Measurements from ENCODE around the gene CACNA1G. TPM values are rescaled to one million over a fixed set of nuclear protein-coding genes. Genes with fewer than 3 reads are reported as not detected.
A peak's percentile ranks its signal among the peaks of the same experiment; 100 is the strongest.

CACNA1G gene
- total RNA-seq, 6 donors from 2014 or later = under 0.01 to 0.37 (median 0.11) TPM; not detected in 2

DNA sequence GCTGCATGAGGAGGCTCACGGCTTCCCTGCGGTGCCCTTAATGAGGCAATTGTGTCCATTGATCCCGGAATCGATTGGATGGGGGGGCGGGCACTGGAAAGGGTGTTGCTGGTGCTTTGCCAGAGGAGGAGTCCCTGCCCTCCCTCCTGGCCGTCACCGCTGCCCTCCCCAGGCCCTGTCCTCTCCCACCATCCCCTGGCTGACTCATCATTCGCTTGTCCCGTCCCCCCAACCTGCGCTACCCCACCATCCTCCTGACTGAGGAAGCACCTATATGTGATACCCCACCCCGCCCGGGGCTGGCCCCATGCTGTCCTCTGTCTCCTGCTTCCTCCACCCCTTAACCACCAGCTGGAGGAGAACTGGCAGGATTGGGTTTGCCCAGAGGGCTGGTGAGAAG, 20.8 kb downstream of the CACNA1G start:
- WGBS, 2 donors = 96% methylated on average over 10 to 12 of the region's 12 CpGs
- Histone ChIP-seq H3K4me1 (no peaks in the 10 kb centered on the region), H3K36me3 (no peaks in the 10 kb centered on the region), H3K9me3 (no peaks in the 10 kb centered on the region), H3K4me3 (no peak overlapping the region), H3K27ac (no peak overlapping the region), H3K27me3 (no peaks in the 10 kb centered on the region)
- DNase-seq = peak in 1 of 2 donors; percentile 50
- no peak for ATAC-seq (ENCODE audit: low FRiP score in 2 of 2)
- TF ChIP-seq EP300 (IDR thresholded peaks at IDR 0.05) (no peak), POLR2A (IDR thresholded peaks at IDR 0.05) (no peak), POLR2AphosphoS5 (IDR thresholded peaks at IDR 0.05) (no peak)
- TF ChIP-seq, protein P1, sequence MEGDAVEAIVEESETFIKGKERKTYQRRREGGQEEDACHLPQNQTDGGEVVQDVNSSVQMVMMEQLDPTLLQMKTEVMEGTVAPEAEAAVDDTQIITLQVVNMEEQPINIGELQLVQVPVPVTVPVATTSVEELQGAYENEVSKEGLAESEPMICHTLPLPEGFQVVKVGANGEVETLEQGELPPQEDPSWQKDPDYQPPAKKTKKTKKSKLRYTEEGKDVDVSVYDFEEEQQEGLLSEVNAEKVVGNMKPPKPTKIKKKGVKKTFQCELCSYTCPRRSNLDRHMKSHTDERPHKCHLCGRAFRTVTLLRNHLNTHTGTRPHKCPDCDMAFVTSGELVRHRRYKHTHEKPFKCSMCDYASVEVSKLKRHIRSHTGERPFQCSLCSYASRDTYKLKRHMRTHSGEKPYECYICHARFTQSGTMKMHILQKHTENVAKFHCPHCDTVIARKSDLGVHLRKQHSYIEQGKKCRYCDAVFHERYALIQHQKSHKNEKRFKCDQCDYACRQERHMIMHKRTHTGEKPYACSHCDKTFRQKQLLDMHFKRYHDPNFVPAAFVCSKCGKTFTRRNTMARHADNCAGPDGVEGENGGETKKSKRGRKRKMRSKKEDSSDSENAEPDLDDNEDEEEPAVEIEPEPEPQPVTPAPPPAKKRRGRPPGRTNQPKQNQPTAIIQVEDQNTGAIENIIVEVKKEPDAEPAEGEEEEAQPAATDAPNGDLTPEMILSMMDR (IDR thresholded peaks at IDR 0.05) = no peak

DNA sequence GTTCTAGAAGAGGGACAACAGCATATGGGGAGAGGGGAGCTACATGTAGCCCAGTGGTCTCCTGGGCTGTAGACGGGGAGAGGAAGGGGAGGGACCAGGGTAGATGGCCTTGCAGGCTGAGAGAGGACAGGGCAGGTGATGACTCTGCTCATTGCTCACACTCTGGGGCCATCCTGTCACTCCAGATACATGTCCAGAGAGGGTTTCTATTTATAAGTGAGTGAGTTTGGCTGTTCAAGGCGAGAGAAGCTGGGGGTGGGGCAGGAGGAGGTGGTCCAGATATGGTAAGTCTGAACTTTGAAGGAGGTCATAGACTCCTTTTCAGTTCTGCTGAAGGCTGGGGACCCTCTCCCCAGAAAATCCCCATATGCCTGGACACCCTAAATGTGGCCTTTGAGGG, 22.2 kb downstream of the CACNA1G start:
- Histone ChIP-seq H3K4me3 (no peak overlapping the region), H3K9me3 (no peaks in the 10 kb centered on the region), H3K36me3 (no peaks in the 10 kb centered on the region), H3K4me1 (no peaks in the 10 kb centered on the region), H3K27me3 (no peaks in the 10 kb centered on the region), H3K27ac (no peak overlapping the region)
- TF ChIP-seq POLR2A (IDR thresholded peaks at IDR 0.05) (no peak), POLR2AphosphoS5 (IDR thresholded peaks at IDR 0.05) (no peak)
- DNase-seq (no peak), ATAC-seq (ENCODE audit: low FRiP score in 2 of 2) (no peak)
- WGBS, 2 donors = 52 to 94% methylated on average over 2 of the region's 2 CpGs

DNA sequence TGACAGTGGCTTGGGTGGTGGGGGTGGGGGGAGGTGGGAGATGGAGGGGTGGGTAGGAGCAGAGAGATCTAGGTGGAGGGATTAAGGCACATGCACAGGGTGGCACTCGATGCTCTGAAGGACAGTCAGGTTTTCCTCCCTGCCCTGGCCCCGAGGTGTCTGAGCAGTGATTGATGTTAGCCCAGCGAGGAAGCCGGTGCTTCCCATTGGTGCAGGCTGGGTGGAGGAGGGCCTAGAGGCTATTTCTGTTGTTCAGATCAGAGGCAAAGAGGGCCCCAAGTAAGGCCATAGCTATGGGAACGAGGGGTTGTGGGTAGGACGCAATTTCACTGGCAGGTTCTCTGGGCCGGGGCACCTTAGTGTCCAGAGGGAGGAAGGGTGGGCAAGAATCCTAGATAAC, 23.1 kb downstream of the CACNA1G start:
- DNase-seq (no peak), ATAC-seq (ENCODE audit: low FRiP score in 2 of 2) (no peak)
- no peak overlapping the region for H3K4me3 ChIP-seq
- H3K9me3 ChIP-seq = no peaks in the 10 kb centered on the region
- H3K27ac ChIP-seq = no peak overlapping the region
- 51 to 68% methylated on average over 5 to 7 of the region's 7 CpGs for WGBS, 2 donors
- H3K27me3 ChIP-seq = no peaks in the 10 kb centered on the region
- H3K36me3 ChIP-seq = no peaks in the 10 kb centered on the region
- H3K4me1 ChIP-seq = peaks cover 0 to 3% (median 2%) of the 10 kb centered on the region in 4 donors
- no peak for TF ChIP-seq EP300 (IDR thresholded peaks at IDR 0.05)
- TF ChIP-seq POLR2A (IDR thresholded peaks at IDR 0.05) = no peak
- TF ChIP-seq POLR2AphosphoS5 (IDR thresholded peaks at IDR 0.05) = no peak
- TF ChIP-seq, protein P1 (IDR thresholded peaks at IDR 0.05) = no peak

DNA sequence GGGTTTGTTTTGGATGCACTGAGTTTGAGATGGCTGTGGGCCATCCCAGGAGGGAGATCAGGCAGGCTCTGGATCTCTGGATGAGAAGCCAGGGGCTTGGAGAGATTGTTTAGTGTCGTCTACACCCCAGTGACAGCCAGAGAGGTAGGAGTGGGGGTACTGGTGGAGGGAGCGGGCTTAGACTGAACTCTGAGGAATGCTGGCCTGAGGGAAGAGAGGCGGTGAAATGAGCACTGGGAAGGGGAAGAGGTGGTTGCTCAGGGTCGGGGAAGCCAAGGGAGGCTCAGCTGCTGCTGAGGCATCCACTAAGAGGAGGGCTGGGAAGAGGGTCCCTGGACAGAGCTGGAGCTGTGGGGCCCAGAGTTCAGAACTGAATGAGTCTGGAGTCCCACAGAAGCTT, 23.6 kb downstream of the CACNA1G start:
- no peak for DNase-seq
- Histone ChIP-seq H3K9me3 (no peaks in the 10 kb centered on the region), H3K36me3 (no peaks in the 10 kb centered on the region), H3K27me3 (no peaks in the 10 kb centered on the region), H3K27ac (no peak overlapping the region), H3K4me3 (no peak overlapping the region), H3K4me1 (peaks cover 5 to 8% (median 7%) of the 10 kb centered on the region in 4 donors)
- TF ChIP-seq EP300 (IDR thresholded peaks at IDR 0.05) = no peak
- TF ChIP-seq POLR2A (IDR thresholded peaks at IDR 0.05) = no peak
- TF ChIP-seq, protein P1 (IDR thresholded peaks at IDR 0.05) = no peak
- no peak for TF ChIP-seq POLR2AphosphoS5 (IDR thresholded peaks at IDR 0.05)
- no peak for ATAC-seq (ENCODE audit: low FRiP score in 2 of 2)
- 68 to 89% methylated on average over 4 of the region's 4 CpGs for WGBS, 2 donors

DNA sequence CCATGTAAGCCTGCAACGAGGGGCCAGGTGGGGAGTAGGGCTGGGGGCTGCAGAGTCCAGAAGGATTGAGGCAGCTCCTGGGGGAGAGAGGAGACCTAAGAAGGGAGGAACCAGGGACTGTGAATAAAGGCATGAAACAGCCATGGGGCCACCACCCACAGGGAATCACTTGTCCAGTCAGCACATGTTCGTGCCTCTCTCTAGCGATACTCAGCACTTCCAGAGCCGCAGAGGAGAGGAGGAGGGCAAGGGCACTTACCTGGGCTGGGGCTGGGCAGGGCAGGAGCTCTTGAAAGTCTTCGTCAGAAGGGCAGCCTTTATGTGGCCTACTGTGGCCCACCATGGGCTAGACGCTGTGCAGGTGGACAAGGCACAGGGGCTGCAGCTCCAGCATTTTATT, 24.2 kb downstream of the CACNA1G start:
- TF ChIP-seq POLR2A (IDR thresholded peaks at IDR 0.05) = no peak
- TF ChIP-seq POLR2AphosphoS5 (IDR thresholded peaks at IDR 0.05) = no peak
- TF ChIP-seq, protein P1 (IDR thresholded peaks at IDR 0.05) = no peak
- TF ChIP-seq EP300 (IDR thresholded peaks at IDR 0.05) = no peak
- no peaks in the 10 kb centered on the region for H3K9me3 ChIP-seq
- 68 to 76% methylated on average over 6 of the region's 6 CpGs for WGBS, 2 donors
- no peak overlapping the region for H3K27ac ChIP-seq
- H3K4me3 ChIP-seq = no peak overlapping the region
- H3K36me3 ChIP-seq = no peaks in the 10 kb centered on the region
- H3K27me3 ChIP-seq = no peaks in the 10 kb centered on the region
- ATAC-seq (ENCODE audit: low FRiP score in 2 of 2) (no peak), DNase-seq (no peak)
- H3K4me1 ChIP-seq = peaks cover 10 to 14% (median 13%) of the 10 kb centered on the region in 4 donors
